Tracheal epithelial cell (primary cell): Measurements from ENCODE around the gene DNM1L. TPM values are rescaled to one million over a fixed set of nuclear protein-coding genes. Genes with fewer than 3 reads are reported as not detected.

Experiments used
- total RNA-seq: library from RNA; depleted of rRNA; stranded (reverse); fragments of >200 nt; gene quantifications from 2 replicates; pipeline ENCODE4 v1.2.1, GENCODE V29; 2014

The DNM1L gene
- 56.6 and 69.9 TPM in 2 replicates for total RNA-seq

DNA sequence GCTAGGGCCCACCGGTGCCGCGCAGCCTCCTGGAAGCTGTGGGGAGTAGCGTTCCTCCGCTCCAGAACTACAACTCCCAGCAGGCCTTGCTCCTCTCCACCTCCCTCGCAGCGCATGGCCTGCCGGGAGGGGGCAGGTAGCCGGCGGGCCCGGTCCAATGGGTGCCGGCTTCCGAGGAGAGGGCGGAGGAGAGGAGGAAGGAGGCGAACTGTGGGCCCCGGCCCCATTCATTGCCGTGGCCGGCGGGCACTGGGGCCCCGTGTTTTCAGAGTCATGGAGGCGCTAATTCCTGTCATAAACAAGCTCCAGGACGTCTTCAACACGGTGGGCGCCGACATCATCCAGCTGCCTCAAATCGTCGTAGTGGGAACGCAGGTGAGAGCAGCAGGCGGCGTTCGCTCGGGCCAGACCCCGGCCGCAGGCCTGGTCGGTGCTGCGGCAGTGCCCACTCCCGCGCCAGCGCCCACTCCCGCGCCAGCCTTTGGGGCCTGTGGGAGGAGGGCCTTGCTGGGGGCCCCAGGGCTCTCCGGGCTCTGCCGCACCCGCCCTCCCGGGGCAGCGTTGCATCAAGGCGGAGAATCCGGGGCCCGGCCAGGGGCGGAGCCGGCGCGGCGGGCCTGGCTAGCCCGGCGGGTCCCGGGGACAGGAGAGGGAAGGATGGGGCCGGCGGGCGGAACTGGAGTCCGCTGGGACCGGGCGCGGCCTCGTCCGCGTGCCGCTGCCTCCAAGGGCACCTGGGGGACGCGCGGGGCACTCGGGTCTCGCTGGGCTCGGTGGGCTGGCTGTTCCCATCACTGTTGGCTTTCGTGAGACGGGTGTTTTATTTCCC is at the start of gene DNM1L:
TSS of gene DNM1L (plus strand) at position 211 of the 829 bp plus-strand sequence. CDS start at position 274, 63 bp downstream.

DNA sequence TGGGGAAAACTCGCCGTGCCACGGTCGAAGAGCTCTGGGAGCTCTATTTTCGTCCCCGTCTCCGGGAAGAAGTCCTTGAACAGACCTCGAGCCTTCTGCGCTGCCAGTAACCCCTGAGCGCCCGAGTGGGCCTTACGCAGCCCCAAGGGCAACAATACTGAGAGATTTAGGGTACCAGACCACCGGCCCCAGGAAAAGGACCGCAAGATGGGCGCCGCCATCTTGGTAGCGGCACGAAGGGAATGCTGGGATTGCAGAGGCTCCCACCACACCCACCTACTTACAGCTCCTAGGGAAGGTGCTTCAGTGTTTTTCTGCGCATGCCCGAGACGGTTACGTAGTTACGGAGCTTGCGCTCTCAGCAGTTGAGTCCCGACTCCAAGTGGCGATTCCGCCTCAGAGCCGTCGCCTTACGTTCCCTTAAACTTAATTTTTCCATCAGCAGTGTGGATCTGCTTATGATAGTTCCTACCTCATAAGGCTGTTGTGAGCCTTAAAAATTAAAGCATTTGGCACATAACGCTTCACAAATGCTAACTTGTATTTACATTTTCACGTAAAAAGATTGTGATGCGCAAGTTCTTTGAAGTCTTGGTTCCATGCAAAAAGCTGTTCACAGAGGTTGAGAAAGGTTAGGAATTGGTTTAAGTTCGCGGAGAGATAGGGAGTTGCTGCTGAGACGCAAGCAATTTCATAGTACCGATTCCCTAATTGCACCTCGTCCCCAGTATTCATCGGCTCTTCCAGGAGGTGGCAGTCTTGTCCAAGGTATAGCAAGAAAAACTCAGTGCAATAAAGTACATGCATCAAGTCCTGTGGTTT is 76.8 kb downstream of the DNM1L start, which contains the start of gene YARS2:
TSS of gene YARS2 (minus strand) at position 244 of the 822 bp plus-strand sequence. CDS start at position 221, 23 bp downstream.

Other genes with a start within 250 kb of the DNM1L start
- 37.1 and 47.7 TPM in 2 replicates for gene YARS2, start 76.6 kb downstream of the DNM1L start, total RNA-seq
- gene PKP2, start 217.5 kb downstream of the DNM1L start, total RNA-seq = 59.0 and 61.4 TPM in 2 replicates